GM12878 (cell line): ENCODE data around the gene MCMBP.

ENCODE experiments used
- CHD4 ChIP-seq: fragments of 200-600 bp; sonication (generic); IDR thresholded peaks from 2 replicates; pipeline ENCODE4 v1.6.1; 2016; ENCODE audit warnings: mild to moderate bottlenecking
- EGR1 ChIP-seq, 2 experiments: IDR thresholded peaks; 1 replicate in 1 of 2; 2 replicates in 1 of 2; pipeline ENCODE4 v1.6.1; 2011 to 2012; ENCODE audit warnings: low read depth in 2 of 2, low read length in 2 of 2, borderline replicate concordance in 1 of 2, mild to moderate bottlenecking in 1 of 2, moderate library complexity in 1 of 2
- EZH2 ChIP-seq: IDR thresholded peaks from 2 replicates; pipeline ENCODE4 v1.6.1; 2012; ENCODE audit warnings: low read depth, mild to moderate bottlenecking, control low read depth, inconsistent platforms, low read length, borderline replicate concordance; ENCODE audit not compliant: control insufficient read depth
- JUNB ChIP-seq: IDR thresholded peaks from 2 replicates; pipeline ENCODE4 v1.6.1; 2016; ENCODE audit warnings: antibody characterized with exemption, mild to moderate bottlenecking
- MXI1 ChIP-seq: fragments of 150-350 bp; IDR thresholded peaks from 2 replicates; pipeline ENCODE4 v1.6.1; 2011; ENCODE audit warnings: low read depth, mild to moderate bottlenecking, inconsistent platforms, low read length, improper control_type of control experiment
- POLR2AphosphoS2 ChIP-seq: IDR thresholded peaks from 2 replicates; pipeline ENCODE4 v1.6.1; 2011; ENCODE audit warnings: low read depth, mild to moderate bottlenecking, low read length, improper control_type of control experiment, moderate library complexity
- RELA ChIP-seq: fragments of 450-650 bp; IDR thresholded peaks from 2 replicates; pipeline ENCODE4 v1.8.0; 2014; ENCODE audit warnings: borderline replicate concordance; ENCODE audit not compliant: partially characterized antibody
- TARDBP ChIP-seq: IDR thresholded peaks from 2 replicates; pipeline ENCODE4 v1.6.1; 2016; ENCODE audit warnings: borderline replicate concordance
- TCF12 ChIP-seq: IDR thresholded peaks from 2 replicates; pipeline ENCODE4 v1.6.1; 2011; ENCODE audit warnings: low read depth, mild to moderate bottlenecking, low read length
- TF ChIP-seq, protein P1 (sequence below), 3 experiments: IDR thresholded peaks in 2 of 3; conservative IDR thresholded peaks in 1 of 3; 2 replicates each; pipeline ENCODE4 v1.5.1; 2011; ENCODE audit warnings: low read depth in 3 of 3, low read length in 3 of 3, mild to moderate bottlenecking in 3 of 3, control low read depth in 2 of 3, moderate library complexity in 2 of 3, inconsistent platforms in 1 of 3, mixed read lengths in 1 of 3; ENCODE audit not compliant: control insufficient read depth in 2 of 3, insufficient read depth in 1 of 3; ENCODE audit errors: extremely low read depth in 1 of 3
- TF ChIP-seq, protein P2 (sequence below): IDR thresholded peaks from 2 replicates; pipeline ENCODE4 v1.6.1; 2012; ENCODE audit warnings: low read length, inconsistent platforms
- TF ChIP-seq, protein P3 (sequence below): IDR thresholded peaks from 2 replicates; pipeline ENCODE4 v1.6.1; 2012; ENCODE audit warnings: low read depth, low read length, improper control_type of control experiment

DNA sequence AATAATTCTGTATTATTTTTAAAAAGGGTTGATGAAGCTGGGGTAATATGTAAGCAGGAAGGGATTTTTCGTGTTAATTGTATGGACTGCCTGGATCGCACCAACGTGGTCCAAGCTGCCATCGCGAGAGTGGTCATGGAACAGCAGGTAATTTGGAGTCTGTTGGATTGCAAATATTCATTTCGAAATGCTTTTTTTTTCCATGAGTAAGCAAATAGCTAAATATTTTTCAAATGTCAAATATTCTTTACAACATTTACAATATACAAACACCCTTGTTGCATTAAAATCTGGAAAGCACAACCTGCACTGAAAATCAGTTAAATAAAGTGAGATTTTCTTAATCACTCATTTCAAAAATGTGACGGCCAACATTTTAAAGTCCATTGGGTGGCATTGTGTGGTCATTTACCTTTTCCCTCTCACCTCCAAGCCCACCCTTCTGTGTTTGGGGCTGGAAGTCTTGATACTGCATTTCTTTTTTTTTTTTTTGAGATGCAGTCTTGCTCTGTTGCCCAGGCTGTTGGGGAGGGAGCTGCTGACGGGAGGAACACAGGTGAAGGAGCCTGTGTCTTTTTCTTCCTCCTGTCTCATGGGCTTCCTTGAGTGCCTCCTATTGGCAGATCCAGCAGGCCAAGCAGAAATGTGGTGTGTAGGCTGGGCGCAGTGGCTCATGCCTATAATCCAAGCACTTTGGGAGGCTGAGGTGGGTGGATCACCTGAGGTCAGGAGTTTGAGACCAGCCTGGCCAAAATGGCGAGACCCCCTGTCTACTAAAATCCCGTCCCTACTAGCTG is 66.1 kb downstream of the MCMBP start:
- TF ChIP-seq, protein P1, sequence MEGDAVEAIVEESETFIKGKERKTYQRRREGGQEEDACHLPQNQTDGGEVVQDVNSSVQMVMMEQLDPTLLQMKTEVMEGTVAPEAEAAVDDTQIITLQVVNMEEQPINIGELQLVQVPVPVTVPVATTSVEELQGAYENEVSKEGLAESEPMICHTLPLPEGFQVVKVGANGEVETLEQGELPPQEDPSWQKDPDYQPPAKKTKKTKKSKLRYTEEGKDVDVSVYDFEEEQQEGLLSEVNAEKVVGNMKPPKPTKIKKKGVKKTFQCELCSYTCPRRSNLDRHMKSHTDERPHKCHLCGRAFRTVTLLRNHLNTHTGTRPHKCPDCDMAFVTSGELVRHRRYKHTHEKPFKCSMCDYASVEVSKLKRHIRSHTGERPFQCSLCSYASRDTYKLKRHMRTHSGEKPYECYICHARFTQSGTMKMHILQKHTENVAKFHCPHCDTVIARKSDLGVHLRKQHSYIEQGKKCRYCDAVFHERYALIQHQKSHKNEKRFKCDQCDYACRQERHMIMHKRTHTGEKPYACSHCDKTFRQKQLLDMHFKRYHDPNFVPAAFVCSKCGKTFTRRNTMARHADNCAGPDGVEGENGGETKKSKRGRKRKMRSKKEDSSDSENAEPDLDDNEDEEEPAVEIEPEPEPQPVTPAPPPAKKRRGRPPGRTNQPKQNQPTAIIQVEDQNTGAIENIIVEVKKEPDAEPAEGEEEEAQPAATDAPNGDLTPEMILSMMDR (IDR thresholded peaks at IDR 0.05 in 2 of 3, conservative IDR thresholded peaks at IDR 0.05 in 1 of 3; ENCODE audit: control insufficient read depth in 2 of 3, extremely low read depth in 1 of 3, insufficient read depth in 1 of 3, low read depth in 3 of 3, low read length in 3 of 3): no peak
- TF ChIP-seq, protein P2, sequence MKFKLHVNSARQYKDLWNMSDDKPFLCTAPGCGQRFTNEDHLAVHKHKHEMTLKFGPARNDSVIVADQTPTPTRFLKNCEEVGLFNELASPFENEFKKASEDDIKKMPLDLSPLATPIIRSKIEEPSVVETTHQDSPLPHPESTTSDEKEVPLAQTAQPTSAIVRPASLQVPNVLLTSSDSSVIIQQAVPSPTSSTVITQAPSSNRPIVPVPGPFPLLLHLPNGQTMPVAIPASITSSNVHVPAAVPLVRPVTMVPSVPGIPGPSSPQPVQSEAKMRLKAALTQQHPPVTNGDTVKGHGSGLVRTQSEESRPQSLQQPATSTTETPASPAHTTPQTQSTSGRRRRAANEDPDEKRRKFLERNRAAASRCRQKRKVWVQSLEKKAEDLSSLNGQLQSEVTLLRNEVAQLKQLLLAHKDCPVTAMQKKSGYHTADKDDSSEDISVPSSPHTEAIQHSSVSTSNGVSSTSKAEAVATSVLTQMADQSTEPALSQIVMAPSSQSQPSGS: no peak
- no peak for TF ChIP-seq EGR1 (IDR thresholded peaks at IDR 0.05; ENCODE audit: borderline replicate concordance in 1 of 2, low read depth in 2 of 2, low read length in 2 of 2)
- no peak for TF ChIP-seq JUNB
- no peak for TF ChIP-seq CHD4
- TF ChIP-seq POLR2AphosphoS2: no peak
- no peak for TF ChIP-seq MXI1
- TF ChIP-seq TARDBP: no peak
- no peak for TF ChIP-seq RELA
- no peak for TF ChIP-seq TCF12
- TF ChIP-seq, protein P3, sequence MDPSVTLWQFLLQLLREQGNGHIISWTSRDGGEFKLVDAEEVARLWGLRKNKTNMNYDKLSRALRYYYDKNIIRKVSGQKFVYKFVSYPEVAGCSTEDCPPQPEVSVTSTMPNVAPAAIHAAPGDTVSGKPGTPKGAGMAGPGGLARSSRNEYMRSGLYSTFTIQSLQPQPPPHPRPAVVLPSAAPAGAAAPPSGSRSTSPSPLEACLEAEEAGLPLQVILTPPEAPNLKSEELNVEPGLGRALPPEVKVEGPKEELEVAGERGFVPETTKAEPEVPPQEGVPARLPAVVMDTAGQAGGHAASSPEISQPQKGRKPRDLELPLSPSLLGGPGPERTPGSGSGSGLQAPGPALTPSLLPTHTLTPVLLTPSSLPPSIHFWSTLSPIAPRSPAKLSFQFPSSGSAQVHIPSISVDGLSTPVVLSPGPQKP: no peak
- no peak for TF ChIP-seq EZH2
